Coronary artery (tissue), 2 donors: ENCODE results near the gene TFG.

Experiments
- DNase-seq: peaks from one replicate; pipeline ENCODE4 v3.0.0-alpha.2; 2017; ENCODE audit warnings: low spot score
- H3K27ac ChIP-seq, 2 donors: fragments of 200-600 bp; sonication (generic); one replicate each; pipeline ENCODE4 v1.5.1; 2016 to 2019
- H3K4me3 ChIP-seq: fragments of 200-600 bp; sonication (generic); 2 replicates; pipeline ENCODE4 v1.5.1; 2016; ENCODE audit warnings: mild to moderate bottlenecking, moderate library complexity
- TF ChIP-seq, protein P1 (sequence below): fragments of 200-600 bp; sonication (generic); IDR thresholded peaks from one replicate; pipeline ENCODE4 v1.5.1; 2019; ENCODE audit warnings: antibody characterized with exemption

TFG gene

DNA sequence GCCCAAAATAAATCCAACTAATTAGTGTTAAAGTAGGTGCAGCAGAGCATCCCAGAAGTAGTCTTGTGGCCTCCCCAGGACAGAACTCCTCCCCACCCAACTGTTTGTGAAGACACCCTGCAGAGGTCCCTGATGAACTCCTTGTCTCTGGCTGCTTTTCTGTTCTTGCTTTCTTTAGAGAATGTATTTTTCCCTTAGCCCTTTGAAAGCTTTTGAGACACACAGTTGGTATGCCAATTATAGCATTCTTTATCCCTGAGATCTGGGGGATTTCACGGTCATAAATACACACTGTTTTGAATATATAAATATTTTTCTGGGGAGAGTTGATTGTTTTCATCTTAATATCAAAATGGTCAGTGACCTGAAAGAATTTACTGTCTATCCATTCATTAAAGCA lies 9.8 kb downstream of the TFG start:
- no peak overlapping the region for H3K4me3 ChIP-seq
- no peak overlapping the region for H3K27ac ChIP-seq
- TF ChIP-seq, protein P1, sequence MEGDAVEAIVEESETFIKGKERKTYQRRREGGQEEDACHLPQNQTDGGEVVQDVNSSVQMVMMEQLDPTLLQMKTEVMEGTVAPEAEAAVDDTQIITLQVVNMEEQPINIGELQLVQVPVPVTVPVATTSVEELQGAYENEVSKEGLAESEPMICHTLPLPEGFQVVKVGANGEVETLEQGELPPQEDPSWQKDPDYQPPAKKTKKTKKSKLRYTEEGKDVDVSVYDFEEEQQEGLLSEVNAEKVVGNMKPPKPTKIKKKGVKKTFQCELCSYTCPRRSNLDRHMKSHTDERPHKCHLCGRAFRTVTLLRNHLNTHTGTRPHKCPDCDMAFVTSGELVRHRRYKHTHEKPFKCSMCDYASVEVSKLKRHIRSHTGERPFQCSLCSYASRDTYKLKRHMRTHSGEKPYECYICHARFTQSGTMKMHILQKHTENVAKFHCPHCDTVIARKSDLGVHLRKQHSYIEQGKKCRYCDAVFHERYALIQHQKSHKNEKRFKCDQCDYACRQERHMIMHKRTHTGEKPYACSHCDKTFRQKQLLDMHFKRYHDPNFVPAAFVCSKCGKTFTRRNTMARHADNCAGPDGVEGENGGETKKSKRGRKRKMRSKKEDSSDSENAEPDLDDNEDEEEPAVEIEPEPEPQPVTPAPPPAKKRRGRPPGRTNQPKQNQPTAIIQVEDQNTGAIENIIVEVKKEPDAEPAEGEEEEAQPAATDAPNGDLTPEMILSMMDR, result no peak
- no peak for DNase-seq

DNA sequence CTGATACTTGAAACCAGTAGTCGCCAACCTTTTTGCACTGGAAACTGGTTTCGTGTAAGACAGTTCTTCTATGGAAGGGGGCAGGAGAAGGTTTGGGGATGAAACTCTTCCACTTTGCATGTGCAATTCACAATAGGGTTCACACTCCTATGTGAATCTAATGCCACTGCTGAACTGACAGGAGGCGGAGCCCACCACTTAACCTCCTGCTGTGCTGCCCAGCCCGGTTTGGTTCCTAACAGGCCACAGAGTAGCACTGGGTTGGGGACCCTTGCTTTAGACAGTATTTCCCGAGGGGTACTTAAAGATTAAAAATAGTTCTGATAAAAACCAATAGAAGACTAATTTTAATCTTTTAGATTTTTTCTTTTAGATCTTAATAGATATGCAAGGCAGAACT lies 11.1 kb downstream of the TFG start:
- Histone ChIP-seq H3K4me3 (no peak overlapping the region), H3K27ac (no peak overlapping the region)
- no peak for DNase-seq
- TF ChIP-seq, protein P1, result no peak

DNA sequence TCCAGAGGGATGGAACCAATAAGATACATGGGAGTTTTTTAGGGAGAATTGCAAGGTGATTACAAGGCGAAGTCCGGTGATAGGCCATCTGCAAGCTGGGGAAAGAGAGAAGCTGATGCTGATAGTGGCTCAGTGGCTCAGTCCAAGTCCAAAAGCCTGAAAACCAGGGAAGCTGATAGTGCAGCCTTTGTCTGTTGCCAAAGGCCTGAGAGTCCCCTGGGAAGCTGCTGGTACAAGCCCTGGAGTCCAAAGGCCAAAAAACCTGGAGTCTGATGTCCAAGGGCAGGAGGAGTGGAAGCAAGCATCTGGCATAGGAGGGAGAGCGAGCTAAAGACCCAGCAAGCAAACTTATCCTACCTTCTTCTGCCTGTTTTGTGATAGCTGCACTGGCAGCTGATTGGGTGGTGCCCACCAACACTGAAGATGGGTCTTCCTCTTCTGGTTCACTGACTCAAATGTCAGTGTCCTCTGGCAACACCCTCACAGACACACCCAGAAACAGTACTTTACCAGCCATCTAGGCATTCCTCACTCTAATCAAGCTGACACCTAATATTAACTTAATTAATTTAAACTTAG lies 16.7 kb downstream of the TFG start:
- H3K4me3 ChIP-seq, result no peak overlapping the region
- TF ChIP-seq, protein P1, result no peak
- DNase-seq, result no peak
- no peak overlapping the region for H3K27ac ChIP-seq

DNA sequence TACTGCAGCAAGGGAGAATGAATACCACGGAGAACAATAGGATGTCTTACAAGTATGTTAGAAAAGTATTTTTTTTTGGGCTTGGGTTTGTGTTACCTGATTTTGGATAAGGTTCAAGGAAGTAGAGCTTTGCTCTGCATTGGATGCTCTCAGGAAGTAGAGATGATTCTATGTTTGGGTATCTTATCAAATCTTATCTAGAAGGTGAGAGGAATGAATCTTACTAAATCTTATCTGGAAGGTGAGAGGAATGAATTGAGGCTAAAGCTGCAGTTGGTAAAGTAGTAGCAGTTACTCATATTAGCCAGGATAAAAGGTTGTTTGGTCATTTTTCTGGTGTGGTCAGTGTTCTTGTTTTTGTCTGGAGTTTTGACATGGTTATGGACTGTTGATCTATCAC lies 17.4 kb downstream of the TFG start:
- TF ChIP-seq, protein P1, result no peak
- Histone ChIP-seq H3K4me3 (no peak overlapping the region), H3K27ac (no peak overlapping the region)
- no peak for DNase-seq

DNA sequence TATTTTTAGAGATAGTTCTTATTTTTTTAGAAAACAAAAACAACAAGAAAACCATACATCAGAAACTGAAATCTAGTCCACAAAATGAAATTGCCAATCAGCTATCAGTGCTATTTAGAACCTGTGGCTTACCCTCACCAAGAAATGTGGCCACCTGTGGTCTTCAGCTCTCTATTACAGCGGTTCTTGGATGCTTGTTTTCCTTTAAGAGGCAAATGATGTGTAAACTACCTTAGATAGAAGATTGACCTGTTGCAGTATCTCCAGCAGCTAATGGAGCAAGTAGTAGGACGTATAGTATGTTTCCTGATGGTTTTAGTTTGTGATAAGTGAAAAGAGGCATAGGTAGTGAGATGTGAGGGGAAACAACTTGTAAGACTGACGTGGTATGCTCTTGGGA lies 21.2 kb downstream of the TFG start:
- TF ChIP-seq, protein P1, result no peak
- H3K4me3 ChIP-seq, result no peak overlapping the region
- H3K27ac ChIP-seq, result no peak overlapping the region
- DNase-seq, result no peak

DNA sequence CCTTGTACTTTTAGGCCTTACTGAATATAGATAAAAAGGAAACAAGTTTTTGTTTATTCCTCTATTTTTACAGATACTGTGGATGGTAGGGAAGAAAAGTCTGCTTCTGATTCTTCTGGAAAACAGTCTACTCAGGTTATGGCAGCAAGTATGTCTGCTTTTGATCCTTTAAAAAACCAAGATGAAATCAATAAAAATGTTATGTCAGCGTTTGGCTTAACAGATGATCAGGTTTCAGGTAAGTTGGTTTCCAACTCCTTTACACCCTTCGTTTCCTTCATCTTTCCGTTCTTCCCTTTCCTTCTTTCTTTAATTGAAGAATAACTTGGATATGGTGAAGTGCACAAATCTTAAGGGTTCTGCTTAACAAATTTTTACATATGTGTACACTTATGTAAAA lies 23.1 kb downstream of the TFG start:
- no peak for DNase-seq
- Histone ChIP-seq H3K4me3 (no peak overlapping the region), H3K27ac (no peak overlapping the region)
- TF ChIP-seq, protein P1, result no peak

DNA sequence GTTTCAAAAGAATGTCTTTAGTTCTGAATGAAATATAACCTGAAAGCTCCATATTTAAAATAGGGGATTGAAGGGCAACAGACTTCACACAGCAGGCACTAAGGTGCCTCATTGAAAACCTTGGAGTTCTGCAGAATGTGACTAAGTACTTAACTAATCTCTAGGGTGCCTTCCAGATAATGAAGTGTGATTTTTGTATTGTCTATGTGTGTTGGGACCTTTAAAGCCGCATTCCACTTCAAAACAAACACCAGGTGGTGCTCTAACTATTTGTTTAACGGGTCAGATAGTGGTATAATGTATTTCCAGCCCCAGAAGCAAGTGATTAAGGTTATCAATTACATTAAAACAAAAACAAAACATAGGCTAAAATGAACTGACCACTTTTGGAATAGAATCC lies 28.0 kb downstream of the TFG start:
- H3K27ac ChIP-seq, result no peak overlapping the region
- DNase-seq, result no peak
- H3K4me3 ChIP-seq, result no peak overlapping the region
- TF ChIP-seq, protein P1, result no peak
